Smooth muscle cell of the brain vasculature (primary cell): Measurements from ENCODE around the gene TFR2.
A peak's percentile ranks its signal among the peaks of the same experiment; 100 is the strongest.

Experiments
- DNase-seq: peaks from one replicate; pipeline ENCODE4 v3.0.0-alpha.2; 2012; ENCODE audit warnings: low read depth, low spot score

The TFR2 gene

GRCh38 chr7:100586266-100587025 lies 54.9 kb downstream of the TFR2 start, which contains the start of gene FBXO24:
FBXO24 (plus strand) TSS chr7:100586328; CDS start chr7:100586626, 298 bp downstream.
- peak; percentile 100 for DNase-seq

- DNase-seq = no peak
These were observed 55.7 kb downstream of the TFR2 start, which contains the start of gene LRCH4 for GRCh38 chr7:100585511-100586265. LRCH4 (minus strand) TSS chr7:100586129; CDS start chr7:100586100, 29 bp downstream.

- DNase-seq = no peak
These were observed 56.5 kb downstream of the TFR2 start for GRCh38 chr7:100584683-100585510.

- DNase-seq = no peak
These were observed 57.2 kb downstream of the TFR2 start for GRCh38 chr7:100584054-100584682.

- no peak for DNase-seq
These were observed 58.0 kb downstream of the TFR2 start for GRCh38 chr7:100583132-100584053.

GRCh38 chr7:100582650-100583049 lies 58.7 kb downstream of the TFR2 start:
- DNase-seq = no peak

- DNase-seq = no peak
These were observed 59.2 kb downstream of the TFR2 start for GRCh38 chr7:100582041-100582579.

- no peak for DNase-seq
These were observed 60.7 kb downstream of the TFR2 start for GRCh38 chr7:100580466-100581283.

- DNase-seq = no peak
These were observed 62.8 kb downstream of the TFR2 start for GRCh38 chr7:100578246-100579183.

GRCh38 chr7:100577507-100577906 lies 63.8 kb downstream of the TFR2 start:
- no peak for DNase-seq

- DNase-seq = no peak
These were observed 64.2 kb downstream of the TFR2 start for GRCh38 chr7:100577103-100577502.

- DNase-seq = no peak
These were observed 64.9 kb downstream of the TFR2 start for GRCh38 chr7:100576384-100576993.

- no peak for DNase-seq
These were observed 65.5 kb downstream of the TFR2 start for GRCh38 chr7:100575746-100576383.

GRCh38 chr7:100575206-100575631 lies 66.1 kb downstream of the TFR2 start:
- no peak for DNase-seq

GRCh38 chr7:100574362-100575205 lies 66.8 kb downstream of the TFR2 start:
- no peak for DNase-seq

GRCh38 chr7:100573691-100574361 lies 67.5 kb downstream of the TFR2 start, which contains the start of gene SAP25:
SAP25 (minus strand) TSS chr7:100573900; CDS start chr7:100573742, 158 bp downstream.
- no peak for DNase-seq
